ENCODE measurements around the gene SVOPL. TPM values are rescaled to one million over a fixed set of nuclear protein-coding genes. Genes with fewer than 3 reads are reported as not detected.
A peak's percentile ranks its signal among the peaks of the same experiment; 100 is the strongest.

The SVOPL gene
- total RNA-seq, 1 experiment from 2014 or later = not detected

- Histone ChIP-seq H3K4me1 (no peaks in the 10 kb centered on the region), H3K27me3 (no peaks in the 10 kb centered on the region), H3K9me3 (replicated peaks) (no peaks in the 10 kb centered on the region), H3K36me3 (peaks cover 45% of the 10 kb centered on the region), H3K4me3 (no peak overlapping the region), H3K27ac (no peak overlapping the region)
- DNase-seq = no peak
Observed at GRCh38 chr7:138584696-138585095, 116.5 kb downstream of the SVOPL start.

DNA sequence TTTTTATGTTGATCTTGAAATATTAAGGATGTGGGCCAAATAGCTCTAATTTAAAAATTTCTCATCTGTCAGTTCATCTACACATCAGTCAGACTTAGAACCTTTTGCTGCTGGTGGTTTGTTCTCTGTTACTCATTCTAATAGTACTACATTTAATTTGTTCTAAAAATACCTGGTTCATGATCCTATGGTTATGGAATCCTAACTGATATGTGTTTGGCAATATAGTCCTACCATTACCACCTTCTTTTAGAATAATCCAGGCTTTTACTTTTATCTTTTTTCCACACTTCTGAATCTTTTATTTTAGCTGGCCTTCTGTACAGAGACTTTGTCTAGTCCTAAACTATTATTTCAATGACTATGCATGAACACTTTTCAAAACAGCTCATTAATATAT is 116.9 kb downstream of the SVOPL start:
- H3K9me3 ChIP-seq (replicated peaks) = no peaks in the 10 kb centered on the region
- no peaks in the 10 kb centered on the region for H3K4me1 ChIP-seq
- no peak for DNase-seq
- no peaks in the 10 kb centered on the region for H3K27me3 ChIP-seq
- H3K36me3 ChIP-seq = peaks cover 49% of the 10 kb centered on the region
- no peak overlapping the region for H3K4me3 ChIP-seq
- no peak overlapping the region for H3K27ac ChIP-seq

DNA sequence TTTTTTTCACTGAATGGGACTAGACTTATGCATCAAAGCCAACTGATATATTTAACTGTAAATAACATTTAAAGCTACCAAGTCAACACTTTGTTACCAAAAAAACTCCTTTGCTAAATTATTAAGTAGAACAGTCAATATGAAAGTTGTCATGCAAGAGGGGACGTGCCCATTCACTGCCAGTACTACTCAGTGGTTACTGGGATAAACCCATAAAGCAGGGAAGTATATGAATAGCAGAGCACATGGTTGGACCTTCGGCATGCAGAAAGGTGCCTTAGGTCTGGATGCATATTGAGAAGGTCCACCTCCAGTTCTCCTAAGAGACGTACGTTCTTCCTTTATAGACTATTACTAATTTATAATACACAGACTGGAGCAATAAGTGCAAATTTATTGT is 120.1 kb downstream of the SVOPL start:
- Histone ChIP-seq H3K4me3 (no peak overlapping the region), H3K4me1 (no peaks in the 10 kb centered on the region), H3K27ac (no peak overlapping the region), H3K9me3 (replicated peaks) (no peaks in the 10 kb centered on the region), H3K36me3 (peaks cover 59% of the 10 kb centered on the region), H3K27me3 (no peaks in the 10 kb centered on the region)
- DNase-seq = no peak

DNA sequence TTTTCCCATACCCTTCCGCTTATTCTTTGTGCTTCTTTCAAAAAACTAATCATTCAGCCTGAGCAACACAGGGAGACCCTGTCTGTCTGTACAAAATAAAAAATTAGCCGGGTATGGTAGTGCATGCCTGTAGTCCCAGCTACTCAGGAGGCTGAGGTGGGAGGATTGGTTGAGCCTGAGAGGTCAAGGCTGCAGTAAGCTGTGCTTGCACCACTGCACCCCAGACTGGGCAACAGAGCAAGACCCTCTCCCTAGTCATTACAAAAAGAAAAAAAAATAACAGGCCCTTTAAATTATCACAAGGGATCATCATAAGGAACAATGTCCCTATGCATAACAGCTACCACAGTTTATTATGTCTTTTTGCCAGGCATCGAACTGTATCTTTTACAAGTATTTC is 121.5 kb downstream of the SVOPL start:
- H3K27ac ChIP-seq = no peak overlapping the region
- H3K36me3 ChIP-seq = peaks cover 56% of the 10 kb centered on the region

GRCh38 chr7:138579136-138579535 is 122.0 kb downstream of the SVOPL start:
- Histone ChIP-seq H3K9me3 (replicated peaks) (no peaks in the 10 kb centered on the region), H3K27ac (no peak overlapping the region), H3K4me3 (no peak overlapping the region), H3K4me1 (no peaks in the 10 kb centered on the region), H3K36me3 (peaks cover 53% of the 10 kb centered on the region), H3K27me3 (no peaks in the 10 kb centered on the region)
- no peak for DNase-seq

More for the DNA sequence above, 121.5 kb downstream of the SVOPL start:
- no peaks in the 10 kb centered on the region for H3K9me3 ChIP-seq (replicated peaks)
- H3K4me3 ChIP-seq = no peak overlapping the region
- H3K4me1 ChIP-seq = no peaks in the 10 kb centered on the region
- H3K27me3 ChIP-seq = no peaks in the 10 kb centered on the region
- no peak for DNase-seq

DNA sequence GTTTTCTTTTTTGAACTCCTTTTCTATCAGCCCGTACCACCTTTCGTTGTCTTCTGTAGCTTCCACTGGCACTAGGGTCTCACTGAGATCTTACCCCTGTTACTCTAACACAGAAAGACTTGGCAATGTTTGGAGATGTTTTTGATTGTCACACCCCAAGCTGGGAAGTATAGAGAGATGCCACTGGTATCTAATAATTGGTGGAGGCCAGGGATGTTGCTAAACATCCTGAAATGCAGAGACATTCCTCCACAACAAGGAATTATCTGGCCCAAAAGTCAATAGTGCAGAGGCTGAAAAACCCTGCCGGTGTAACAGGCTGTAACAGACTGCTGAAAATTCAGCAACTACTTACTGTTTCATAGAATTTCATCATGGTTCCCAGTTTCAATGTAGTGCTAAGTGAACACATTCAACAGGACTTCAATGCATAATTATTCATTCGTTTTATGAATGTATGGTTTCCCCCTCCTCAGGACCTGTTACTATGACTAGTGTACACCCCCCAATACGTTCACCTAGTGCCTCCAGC is 125.2 kb downstream of the SVOPL start:
- DNase-seq = no peak
- Histone ChIP-seq H3K4me1 (no peaks in the 10 kb centered on the region), H3K27me3 (no peaks in the 10 kb centered on the region), H3K9me3 (replicated peaks) (no peaks in the 10 kb centered on the region), H3K36me3 (peaks cover 56% of the 10 kb centered on the region), H3K27ac (no peak overlapping the region), H3K4me3 (no peak overlapping the region)

GRCh38 chr7:138573741-138574140 is 127.4 kb downstream of the SVOPL start:
- Histone ChIP-seq H3K4me1 (no peaks in the 10 kb centered on the region), H3K27ac (no peak overlapping the region), H3K27me3 (no peaks in the 10 kb centered on the region), H3K4me3 (no peak overlapping the region), H3K9me3 (replicated peaks) (no peaks in the 10 kb centered on the region), H3K36me3 (peaks cover 47% of the 10 kb centered on the region)
- DNase-seq = no peak

- Histone ChIP-seq H3K4me1 (no peaks in the 10 kb centered on the region), H3K9me3 (replicated peaks) (peaks cover 5% of the 10 kb centered on the region), H3K27ac (no peak overlapping the region), H3K27me3 (no peaks in the 10 kb centered on the region), H3K36me3 (peaks cover 63% of the 10 kb centered on the region), H3K4me3 (no peak overlapping the region)
- no peak for DNase-seq
Observed at GRCh38 chr7:138570715-138571114, 130.4 kb downstream of the SVOPL start.

GRCh38 chr7:138569418-138569817 is 131.7 kb downstream of the SVOPL start:
- no peak for DNase-seq
- Histone ChIP-seq H3K9me3 (replicated peaks) (peaks cover 13% of the 10 kb centered on the region), H3K4me1 (no peaks in the 10 kb centered on the region), H3K27ac (no peak overlapping the region), H3K36me3 (peaks cover 71% of the 10 kb centered on the region), H3K27me3 (no peaks in the 10 kb centered on the region), H3K4me3 (no peak overlapping the region)

DNA sequence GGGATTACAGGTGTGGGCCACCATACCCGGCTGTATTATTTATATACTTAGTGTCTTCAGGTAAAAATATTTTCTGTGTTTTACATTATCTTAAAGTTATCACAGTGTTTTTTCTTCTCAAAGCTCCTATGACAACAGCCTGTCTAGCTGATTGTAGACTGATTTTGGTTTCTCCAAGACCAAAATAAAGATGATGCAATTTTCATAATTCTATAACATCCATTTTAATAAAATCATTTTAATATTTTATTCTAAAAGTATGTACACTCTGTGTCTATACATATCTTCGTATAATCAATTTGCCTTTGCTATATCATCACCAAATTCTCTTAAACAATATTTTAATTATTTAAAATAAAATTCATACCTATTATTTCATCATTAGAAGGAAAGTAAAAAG is 132.5 kb downstream of the SVOPL start:
- no peak for DNase-seq
- Histone ChIP-seq H3K27me3 (no peaks in the 10 kb centered on the region), H3K4me1 (no peaks in the 10 kb centered on the region), H3K4me3 (no peak overlapping the region), H3K27ac (no peak overlapping the region), H3K36me3 (peaks cover 72% of the 10 kb centered on the region), H3K9me3 (replicated peaks) (peaks cover 13% of the 10 kb centered on the region)

DNA sequence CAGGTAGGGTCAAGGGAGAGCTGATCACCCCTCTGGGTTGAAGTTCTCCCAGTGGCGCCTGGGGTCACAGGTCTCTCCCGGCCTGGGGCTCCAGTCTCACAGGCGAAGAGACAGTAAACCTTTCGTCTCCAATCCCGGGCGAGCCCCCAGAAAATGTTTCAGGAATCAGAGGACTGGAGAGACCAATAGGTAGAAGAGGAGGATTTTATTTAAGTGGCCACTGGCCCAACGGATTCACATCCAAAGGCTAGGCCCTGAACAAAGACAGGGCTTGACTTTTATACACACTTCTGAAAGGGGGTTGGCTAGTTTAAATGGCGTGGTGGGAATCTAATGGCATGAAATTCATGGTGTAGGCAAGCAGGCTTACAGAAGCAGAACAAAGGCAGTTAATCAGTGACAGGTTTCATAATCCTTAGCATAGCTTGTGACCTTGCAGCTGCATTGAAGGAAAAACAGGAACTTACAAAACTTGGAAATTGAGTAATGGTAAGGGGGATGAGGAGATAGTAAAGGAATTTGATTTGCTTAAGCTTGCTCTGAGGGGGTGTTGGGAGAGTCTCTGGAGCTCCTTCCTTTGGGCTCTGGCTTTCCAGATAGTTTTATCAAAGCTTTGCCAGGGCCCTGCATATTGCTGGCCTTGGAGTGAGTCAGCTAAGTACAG is 135.6 kb downstream of the SVOPL start:
- peak; percentile 14 to 40 for DNase-seq
- peaks cover 76% of the 10 kb centered on the region for H3K36me3 ChIP-seq

DNA sequence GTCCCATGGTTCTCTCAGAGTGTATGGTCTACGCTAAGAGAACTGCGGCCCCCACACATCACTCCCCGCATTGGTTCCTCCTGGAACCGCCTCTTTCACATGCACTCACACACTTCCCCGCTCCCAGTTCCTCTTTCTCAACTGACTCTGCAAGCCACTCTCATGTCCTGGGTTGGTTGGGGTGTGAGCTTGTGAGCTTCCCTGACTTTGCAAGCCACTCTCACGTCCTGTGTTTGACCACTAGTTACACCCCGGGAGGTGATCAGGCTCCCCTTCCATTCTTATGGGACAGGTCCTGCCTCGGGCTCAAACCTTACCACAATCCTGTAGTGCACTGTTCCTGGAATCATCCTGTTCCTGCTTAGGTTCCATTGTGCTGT is 136.1 kb downstream of the SVOPL start:
- no peak for DNase-seq
- Histone ChIP-seq H3K36me3 (peaks cover 77% of the 10 kb centered on the region), H3K4me1 (no peaks in the 10 kb centered on the region), H3K27me3 (no peaks in the 10 kb centered on the region), H3K27ac (no peak overlapping the region), H3K9me3 (replicated peaks) (peaks cover 13% of the 10 kb centered on the region), H3K4me3 (no peak overlapping the region)

More for the DNA sequence above, 135.6 kb downstream of the SVOPL start:
- Histone ChIP-seq H3K4me3 (no peak overlapping the region), H3K27me3 (no peaks in the 10 kb centered on the region), H3K9me3 (replicated peaks) (peaks cover 13% of the 10 kb centered on the region), H3K4me1 (no peaks in the 10 kb centered on the region), H3K27ac (no peak overlapping the region)

DNA sequence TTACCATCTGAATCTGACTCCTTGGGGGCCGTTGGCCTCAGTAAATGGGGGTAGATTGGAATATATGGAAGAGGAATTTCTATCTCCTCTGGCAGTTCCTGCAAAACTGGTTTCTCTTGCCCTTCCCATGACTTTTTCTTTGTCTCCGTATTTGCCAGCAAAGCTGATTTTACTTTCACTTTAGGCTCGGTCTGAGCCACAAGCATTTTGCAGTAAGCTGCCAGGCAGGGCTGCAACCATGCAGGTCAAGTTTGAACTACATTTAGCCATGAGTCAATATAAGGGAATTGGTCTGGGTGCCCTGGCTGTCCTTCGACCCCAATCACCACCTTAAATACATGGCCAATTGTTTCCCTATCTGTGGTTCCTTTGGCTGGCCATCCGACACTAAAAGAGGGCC is 136.8 kb downstream of the SVOPL start:
- DNase-seq = no peak
- peaks cover 13% of the 10 kb centered on the region for H3K9me3 ChIP-seq (replicated peaks)
- peaks cover 79% of the 10 kb centered on the region for H3K36me3 ChIP-seq

GRCh38 chr7:138563808-138564207 is 137.4 kb downstream of the SVOPL start:
- Histone ChIP-seq H3K4me1 (no peaks in the 10 kb centered on the region), H3K27ac (no peak overlapping the region), H3K4me3 (no peak overlapping the region), H3K27me3 (no peaks in the 10 kb centered on the region), H3K36me3 (peaks cover 76% of the 10 kb centered on the region), H3K9me3 (replicated peaks) (peaks cover 13% of the 10 kb centered on the region)
- no peak for DNase-seq

More for the DNA sequence above, 136.8 kb downstream of the SVOPL start:
- Histone ChIP-seq H3K27ac (no peak overlapping the region), H3K27me3 (no peaks in the 10 kb centered on the region), H3K4me3 (no peak overlapping the region), H3K4me1 (no peaks in the 10 kb centered on the region)

DNA sequence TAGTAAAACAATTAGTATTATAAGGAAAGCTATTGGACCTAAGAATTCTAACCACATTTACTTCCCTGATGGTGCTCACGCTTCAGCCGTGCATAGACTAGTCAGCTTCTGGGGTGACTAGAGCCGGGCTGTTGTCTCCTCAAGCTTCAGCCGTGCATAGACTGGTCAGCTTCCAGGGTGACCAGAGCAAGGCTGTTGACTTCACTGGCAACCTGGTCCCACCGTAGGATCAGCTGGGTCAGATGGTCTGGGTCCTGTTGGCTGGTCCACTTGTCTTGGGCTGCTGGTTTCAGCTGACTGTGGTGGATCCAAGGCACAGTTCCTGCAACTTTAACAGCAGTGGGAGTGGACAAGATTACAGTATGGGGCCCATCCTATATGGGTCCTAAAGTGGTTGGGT is 141.7 kb downstream of the SVOPL start:
- Histone ChIP-seq H3K4me1 (no peaks in the 10 kb centered on the region), H3K27ac (no peak overlapping the region), H3K9me3 (replicated peaks) (peaks cover 21% of the 10 kb centered on the region), H3K4me3 (no peak overlapping the region), H3K36me3 (peaks cover 77% of the 10 kb centered on the region), H3K27me3 (no peaks in the 10 kb centered on the region)
- no peak for DNase-seq

Data from SJCRH30 (cell line).